GM18873 (cell line): ENCODE results near the gene RCOR1.

Experiments
- ATAC-seq: cut with Tn5 transposase; IDR thresholded peaks from one replicate; pipeline ENCODE4 v1.9.1; 2021; ENCODE audit warnings: mild to moderate bottlenecking, moderate library complexity, moderate number of reproducible peaks; ENCODE audit not compliant: unreplicated experiment, low FRiP score

Gene RCOR1

GRCh38 chr14:102768223-102769048 is 176.0 kb downstream of the RCOR1 start:
- no peak for ATAC-seq

GRCh38 chr14:102769049-102769327 is 176.5 kb downstream of the RCOR1 start:
- no peak for ATAC-seq

- no peak for ATAC-seq
These were observed 178.0 kb downstream of the RCOR1 start for GRCh38 chr14:102770147-102771123.

- ATAC-seq = no peak
These were observed 178.7 kb downstream of the RCOR1 start for GRCh38 chr14:102771144-102771543.

GRCh38 chr14:102772781-102773570 is 180.5 kb downstream of the RCOR1 start:
- no peak for ATAC-seq

- no peak for ATAC-seq
These were observed 182.1 kb downstream of the RCOR1 start for GRCh38 chr14:102774391-102775153.

- ATAC-seq = no peak
These were observed 183.7 kb downstream of the RCOR1 start for GRCh38 chr14:102775855-102776760.

GRCh38 chr14:102776761-102777710 is 184.6 kb downstream of the RCOR1 start, which contains the start of gene TRAF3:
Gene TRAF3, plus strand, starts transcription at chr14:102777449. Its CDS starts 92,753 bp downstream, at chr14:102870202.
- no peak for ATAC-seq

- ATAC-seq = no peak
These were observed 185.4 kb downstream of the RCOR1 start for GRCh38 chr14:102777711-102778337.

- ATAC-seq = no peak
These were observed 186.1 kb downstream of the RCOR1 start for GRCh38 chr14:102778338-102779083.

- ATAC-seq = no peak
These were observed 186.6 kb downstream of the RCOR1 start for GRCh38 chr14:102779084-102779462.

GRCh38 chr14:102779574-102780315 is 187.3 kb downstream of the RCOR1 start:
- ATAC-seq = no peak
